ENCODE data around the gene LRRC53.

Gene LRRC53

GRCh38 chr1:74502432-74502831 is 10.0 kb downstream of the LRRC53 start:
- H3K4me3 ChIP-seq (replicated peaks in 1 of 2; ENCODE audit: low read depth in 2 of 2, low read length in 2 of 2) = no peak overlapping the region
- peak; percentile 36 to 41 for DNase-seq (ENCODE audit: low read depth in 2 of 2)
- TF ChIP-seq, protein P1, sequence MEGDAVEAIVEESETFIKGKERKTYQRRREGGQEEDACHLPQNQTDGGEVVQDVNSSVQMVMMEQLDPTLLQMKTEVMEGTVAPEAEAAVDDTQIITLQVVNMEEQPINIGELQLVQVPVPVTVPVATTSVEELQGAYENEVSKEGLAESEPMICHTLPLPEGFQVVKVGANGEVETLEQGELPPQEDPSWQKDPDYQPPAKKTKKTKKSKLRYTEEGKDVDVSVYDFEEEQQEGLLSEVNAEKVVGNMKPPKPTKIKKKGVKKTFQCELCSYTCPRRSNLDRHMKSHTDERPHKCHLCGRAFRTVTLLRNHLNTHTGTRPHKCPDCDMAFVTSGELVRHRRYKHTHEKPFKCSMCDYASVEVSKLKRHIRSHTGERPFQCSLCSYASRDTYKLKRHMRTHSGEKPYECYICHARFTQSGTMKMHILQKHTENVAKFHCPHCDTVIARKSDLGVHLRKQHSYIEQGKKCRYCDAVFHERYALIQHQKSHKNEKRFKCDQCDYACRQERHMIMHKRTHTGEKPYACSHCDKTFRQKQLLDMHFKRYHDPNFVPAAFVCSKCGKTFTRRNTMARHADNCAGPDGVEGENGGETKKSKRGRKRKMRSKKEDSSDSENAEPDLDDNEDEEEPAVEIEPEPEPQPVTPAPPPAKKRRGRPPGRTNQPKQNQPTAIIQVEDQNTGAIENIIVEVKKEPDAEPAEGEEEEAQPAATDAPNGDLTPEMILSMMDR (IDR thresholded peaks at IDR 0.05; ENCODE audit: low read depth, low read length) = no peak

- TF ChIP-seq, protein P1 (IDR thresholded peaks at IDR 0.05; ENCODE audit: low read depth, low read length) = no peak
- no peak overlapping the region for H3K4me3 ChIP-seq (replicated peaks in 1 of 2; ENCODE audit: low read depth in 2 of 2, low read length in 2 of 2)
- no peak for DNase-seq (ENCODE audit: low read depth in 2 of 2)
Measured at GRCh38 chr1:74498901-74499300, 13.5 kb downstream of the LRRC53 start.

DNA sequence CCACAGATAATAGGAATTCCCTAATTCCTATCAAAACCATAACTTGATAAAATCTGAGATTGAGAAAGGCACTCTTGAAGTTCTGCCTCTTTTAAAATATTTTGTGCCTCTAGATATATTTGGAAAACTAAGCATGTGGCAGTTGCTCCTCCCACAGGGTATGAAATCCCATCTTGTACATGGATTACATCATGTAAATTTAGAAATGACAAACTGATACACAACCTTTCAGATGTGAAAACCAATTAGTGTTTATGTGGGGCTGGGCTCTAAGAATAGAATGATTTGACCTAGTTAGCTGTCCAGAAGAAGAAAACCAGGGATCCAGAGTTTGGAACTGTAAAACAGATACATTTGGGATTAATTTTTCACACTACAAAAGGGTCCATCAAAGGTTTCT is 15.7 kb downstream of the LRRC53 start:
- no peak overlapping the region for H3K4me3 ChIP-seq (replicated peaks in 1 of 2; ENCODE audit: low read depth in 2 of 2, low read length in 2 of 2)
- TF ChIP-seq, protein P1 (IDR thresholded peaks at IDR 0.05; ENCODE audit: low read depth, low read length) = no peak
- no peak for DNase-seq (ENCODE audit: low read depth in 2 of 2)

DNA sequence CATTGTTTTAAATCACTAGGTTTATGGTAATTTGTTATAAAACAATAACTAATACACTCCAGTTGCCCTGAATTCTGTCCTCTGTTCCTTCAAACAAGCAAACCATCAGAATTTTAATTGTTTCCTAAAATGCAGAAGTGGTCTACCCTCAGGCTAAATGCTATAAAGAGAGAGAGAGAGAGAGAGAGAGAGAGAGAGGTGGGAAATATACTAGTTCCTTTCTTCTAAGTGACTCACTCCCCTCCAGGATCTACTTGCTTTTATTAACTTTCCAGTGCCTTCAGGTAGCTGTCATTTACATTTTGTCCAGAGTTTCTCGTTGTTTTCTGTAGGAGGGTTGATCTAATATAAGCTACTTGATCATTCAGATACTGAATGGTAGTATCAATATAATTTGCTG is 26.4 kb downstream of the LRRC53 start:
- H3K4me3 ChIP-seq (replicated peaks in 1 of 2; ENCODE audit: low read depth in 2 of 2, low read length in 2 of 2) = no peak overlapping the region
- TF ChIP-seq, protein P1 (IDR thresholded peaks at IDR 0.05; ENCODE audit: low read depth, low read length) = no peak
- no peak for DNase-seq (ENCODE audit: low read depth in 2 of 2)

- H3K4me3 ChIP-seq (replicated peaks in 1 of 2; ENCODE audit: low read depth in 2 of 2, low read length in 2 of 2) = no peak overlapping the region
- DNase-seq (ENCODE audit: low read depth in 2 of 2) = no peak
- TF ChIP-seq, protein P1 (IDR thresholded peaks at IDR 0.05; ENCODE audit: low read depth, low read length) = no peak
Measured at GRCh38 chr1:74485622-74486021, 26.8 kb downstream of the LRRC53 start.

DNA sequence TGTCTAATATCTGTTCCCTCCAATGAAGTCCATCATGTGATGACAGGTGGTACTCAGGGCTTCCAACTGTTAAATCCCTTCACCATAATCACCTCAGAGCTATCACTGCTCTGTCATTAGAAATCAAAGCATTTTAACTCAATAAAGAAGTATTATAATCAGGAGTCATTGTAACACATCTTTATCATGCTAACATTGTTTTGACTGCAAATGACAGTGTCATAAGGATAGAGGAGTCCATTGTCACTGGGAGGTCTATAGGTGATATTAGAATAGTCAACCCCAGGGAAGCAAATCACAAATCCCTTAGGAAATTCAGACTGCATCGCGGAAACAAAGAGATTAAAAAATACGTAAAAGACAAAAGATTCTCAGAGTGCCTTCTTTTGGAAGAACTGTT is 30.8 kb downstream of the LRRC53 start:
- DNase-seq (ENCODE audit: low read depth in 2 of 2) = no peak
- no peak overlapping the region for H3K4me3 ChIP-seq (replicated peaks in 1 of 2; ENCODE audit: low read depth in 2 of 2, low read length in 2 of 2)
- TF ChIP-seq, protein P1 (IDR thresholded peaks at IDR 0.05; ENCODE audit: low read depth, low read length) = no peak

- TF ChIP-seq, protein P1 (IDR thresholded peaks at IDR 0.05; ENCODE audit: low read depth, low read length) = no peak
- DNase-seq (ENCODE audit: low read depth in 2 of 2) = no peak
- no peak overlapping the region for H3K4me3 ChIP-seq (replicated peaks in 1 of 2; ENCODE audit: low read depth in 2 of 2, low read length in 2 of 2)
Measured at GRCh38 chr1:74480068-74480467, 32.3 kb downstream of the LRRC53 start.

Data from cardiac fibroblast (primary cell).